NCI-H2196 treated with DMSO at 0.1 percent for 48 hours (cell line): Measurements from ENCODE around the gene GPR18.
"Not testable (repeated sequence)": the region's sequence is repeated elsewhere in the genome, so short reads cannot be mapped to it uniquely, and the experiment has no call there.

ENCODE experiments used
- DNase-seq: peaks from one replicate; lab custom pipeline; 2025; ENCODE audit not compliant: unreplicated experiment; lab: John Stamatoyannopoulos, UW

The GPR18 gene

GRCh38 chr13:99268822-99269221, 10.6 kb upstream of the GPR18 start:
- DNase-seq = no peak

DNA sequence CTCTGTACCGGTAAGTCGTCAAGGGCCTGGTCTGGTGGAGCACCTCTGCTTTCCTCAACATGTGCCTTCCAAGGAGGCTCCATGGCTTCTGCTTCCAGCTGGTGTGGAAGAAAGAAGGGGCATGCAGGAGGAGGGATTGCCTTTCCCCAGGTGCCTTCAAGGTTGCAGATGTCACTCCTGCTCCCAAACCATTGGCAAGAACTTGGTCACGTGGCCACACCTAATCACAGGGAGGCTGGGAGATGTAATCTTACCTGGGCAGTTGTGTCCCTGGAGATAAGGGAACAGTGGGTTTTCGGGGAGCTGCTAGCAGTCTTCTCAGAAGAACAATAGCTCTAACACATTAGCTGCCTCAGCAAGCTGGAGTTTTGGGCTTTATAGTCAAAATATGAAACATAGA, 9.7 kb upstream of the GPR18 start:
- DNase-seq = no peak

DNA sequence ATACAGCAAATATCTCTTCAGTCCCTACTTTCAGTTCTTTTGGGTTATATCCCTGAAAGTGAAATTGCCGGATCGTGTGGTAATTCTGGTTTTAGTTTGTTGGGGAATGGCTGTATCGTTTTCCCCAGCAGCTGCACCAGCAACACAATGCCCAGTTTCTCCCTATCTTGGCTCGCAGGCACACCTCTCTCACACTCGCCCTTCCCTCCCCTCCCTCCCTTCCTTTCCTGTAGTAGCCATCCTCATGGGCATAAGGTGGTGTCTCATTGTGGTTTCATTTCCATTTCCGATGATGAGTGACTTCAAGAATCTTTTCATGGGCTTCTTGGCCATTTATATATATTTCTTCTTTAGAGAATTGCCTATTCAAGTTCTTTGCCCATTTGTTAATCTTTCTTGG, 8.6 kb upstream of the GPR18 start:
- DNase-seq = no peak

DNA sequence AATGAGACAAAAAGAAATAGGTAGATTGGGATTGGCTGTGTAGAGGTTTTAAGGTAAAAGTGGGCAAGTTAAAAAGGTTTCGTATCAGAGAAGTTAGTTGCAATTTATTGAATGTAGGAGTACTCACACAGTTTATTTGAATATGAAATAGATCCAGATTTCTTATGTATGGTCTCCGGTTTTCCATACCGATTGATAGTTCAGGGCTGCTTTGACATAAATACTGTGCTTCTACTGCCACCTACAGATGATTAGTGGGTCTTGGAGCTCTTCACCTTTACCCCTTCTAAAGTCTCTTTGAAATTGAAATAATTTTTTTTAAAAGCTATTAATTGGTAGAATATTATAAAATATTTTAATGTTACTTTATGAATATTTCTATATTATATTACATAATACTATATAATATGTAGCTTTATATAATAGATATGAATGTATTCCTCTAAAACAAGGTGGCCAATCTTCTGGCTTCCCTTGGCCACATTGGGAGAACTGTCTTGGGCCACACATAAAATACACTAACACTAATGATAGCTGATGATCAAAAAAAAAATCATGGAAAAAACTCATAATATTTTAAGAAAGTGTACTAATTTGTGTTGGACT, 7.7 kb upstream of the GPR18 start:
- no peak for DNase-seq

DNA sequence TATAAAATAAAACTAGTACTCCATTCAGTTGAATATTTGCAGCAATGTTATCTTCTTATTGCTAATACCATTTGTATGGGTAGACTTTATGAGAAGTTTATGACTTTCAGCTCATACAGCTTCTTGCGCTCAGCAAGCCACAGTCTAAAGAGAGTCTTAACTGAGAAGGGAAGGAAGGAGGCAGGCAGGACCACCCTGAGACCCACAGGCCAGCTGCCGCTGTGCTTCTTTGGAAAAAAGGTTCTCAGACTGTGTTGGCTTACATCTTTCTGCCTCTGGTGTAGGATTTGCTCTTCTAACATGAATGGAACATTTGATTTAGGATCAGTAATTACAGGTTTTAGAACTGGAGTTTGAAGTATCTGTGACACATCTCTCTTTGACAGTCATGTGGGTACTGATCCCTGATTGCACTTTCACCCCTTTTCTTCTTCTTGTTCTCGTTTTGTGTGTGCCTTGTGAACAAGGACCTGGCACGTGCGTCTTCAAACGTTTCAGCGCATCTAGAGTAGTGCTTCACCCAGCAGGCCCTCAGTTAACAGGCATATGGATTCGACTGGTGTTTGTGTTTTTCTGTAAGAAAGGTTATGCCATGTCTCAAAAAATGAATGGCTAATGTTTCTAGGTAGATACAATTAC, 7.1 kb upstream of the GPR18 start:
- no peak for DNase-seq

DNA sequence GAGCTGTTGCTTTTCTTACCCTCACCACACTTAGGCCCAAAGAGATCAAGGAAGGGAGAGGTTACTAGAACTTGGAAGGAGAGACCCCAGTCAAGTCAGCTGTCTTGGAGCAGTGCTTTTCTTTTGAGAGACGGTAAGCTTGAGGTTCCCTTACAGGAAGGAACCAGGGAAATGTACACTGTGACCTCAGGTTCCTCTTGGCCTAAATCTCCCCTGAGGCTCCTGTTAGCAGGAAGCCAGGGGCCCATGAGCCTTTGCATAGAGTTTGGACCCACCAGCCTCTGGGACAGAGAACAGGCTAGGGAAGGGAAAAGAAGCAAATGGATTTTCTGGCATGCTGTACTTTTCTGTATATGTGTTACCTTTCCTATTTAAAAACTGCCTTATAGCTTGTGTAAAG, 5.9 kb upstream of the GPR18 start:
- DNase-seq = no peak

DNA sequence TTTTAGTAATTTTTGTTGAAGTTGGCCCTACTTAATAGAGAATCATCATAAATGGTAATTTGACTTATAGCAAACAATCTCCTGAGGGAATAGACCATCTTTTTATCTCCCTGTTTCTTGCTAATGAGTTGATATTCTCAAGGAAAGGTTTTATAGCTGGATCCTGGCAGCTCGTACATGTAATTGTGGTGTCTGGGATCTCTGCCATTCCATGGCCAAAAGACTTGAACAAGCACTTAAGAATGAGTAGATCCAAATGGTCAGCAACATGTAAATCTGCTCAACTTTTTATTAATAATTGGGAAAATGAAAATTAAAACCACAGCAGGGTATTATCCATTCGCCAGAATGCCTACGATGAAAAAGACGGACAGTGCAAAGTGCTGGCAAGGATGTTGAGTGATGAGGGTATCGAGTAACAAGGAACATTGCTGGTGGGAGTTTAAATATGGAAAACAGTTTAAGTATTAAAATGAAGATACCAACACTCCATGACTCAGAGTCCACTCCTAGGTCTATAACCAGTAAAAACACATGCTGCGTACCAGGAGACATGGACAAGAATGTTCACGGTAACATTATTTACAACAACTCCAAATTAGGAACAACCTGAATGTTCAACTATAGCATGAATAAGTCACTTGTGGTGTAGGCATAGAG, 5.1 kb upstream of the GPR18 start:
- no peak for DNase-seq

GRCh38 chr13:99261059-99261458, 2.9 kb upstream of the GPR18 start:
- DNase-seq = no peak

DNA sequence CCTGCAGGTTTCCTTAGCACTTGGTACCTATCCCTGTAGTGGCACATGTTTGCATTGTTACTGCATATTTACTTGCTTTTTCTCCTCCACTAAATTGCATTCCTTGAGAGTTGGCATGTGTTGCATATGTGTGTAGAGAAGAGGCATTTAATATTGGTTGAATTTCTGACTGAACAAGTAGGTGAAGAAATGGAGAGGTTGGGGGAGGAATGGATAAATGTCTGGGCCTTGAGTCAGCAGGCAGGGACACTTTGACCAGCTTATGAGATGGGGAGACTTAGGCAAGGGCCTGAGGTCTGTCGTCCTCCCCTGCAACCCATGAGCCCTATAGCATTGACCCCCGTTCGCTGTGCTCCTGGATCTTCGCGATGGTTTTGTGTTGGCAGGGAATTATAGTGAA, 2.0 kb upstream of the GPR18 start:
- no peak for DNase-seq

GRCh38 chr13:99258946-99259345, 767 bp upstream of the GPR18 start:
- no peak for DNase-seq

GRCh38 chr13:99257291-99257690, 888 bp downstream of the GPR18 start:
- DNase-seq = no peak

- DNase-seq = no peak
Observed at GRCh38 chr13:99256709-99257108, 1.5 kb downstream of the GPR18 start.

- DNase-seq = no peak
Observed at GRCh38 chr13:99256283-99256682, 1.9 kb downstream of the GPR18 start.

DNA sequence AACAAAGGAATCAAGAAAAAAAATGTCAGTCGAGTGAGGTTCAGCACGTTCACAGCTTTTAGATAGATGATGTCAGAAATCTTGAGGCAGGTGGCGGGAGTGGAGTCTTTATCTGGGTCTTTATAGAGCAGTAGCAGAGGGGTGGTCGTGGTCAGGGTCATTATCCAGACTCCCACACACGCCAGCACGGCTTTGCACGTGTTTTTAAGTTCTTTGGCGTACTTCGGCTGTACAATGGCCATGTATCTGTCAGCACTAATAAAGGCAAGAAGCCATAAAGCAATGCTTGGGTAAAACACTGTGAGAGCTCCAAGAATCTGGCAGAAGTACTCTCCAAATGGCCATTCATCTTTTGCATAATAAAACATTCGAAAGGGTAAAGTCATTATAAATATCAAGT, 2.9 kb downstream of the GPR18 start:
- DNase-seq = no peak

DNA sequence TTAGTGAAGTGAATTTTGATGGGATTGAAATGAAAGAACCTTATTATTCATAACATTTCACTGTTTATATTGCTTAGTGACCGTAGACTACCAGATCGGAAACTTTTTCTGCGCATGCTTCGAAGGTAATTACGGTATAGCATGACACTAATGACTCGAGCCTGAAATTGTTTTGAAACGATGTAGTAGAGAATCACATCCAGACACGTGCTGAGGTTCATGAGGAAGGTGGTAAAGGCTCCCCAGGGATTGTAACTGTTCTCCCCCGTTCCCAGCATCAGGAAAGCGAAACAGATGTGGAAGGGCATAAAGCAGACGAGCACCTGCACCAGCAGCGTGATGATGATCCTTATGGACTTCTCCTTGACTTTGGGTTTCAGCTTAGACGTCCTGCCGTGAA, 3.3 kb downstream of the GPR18 start:
- no peak for DNase-seq

DNA sequence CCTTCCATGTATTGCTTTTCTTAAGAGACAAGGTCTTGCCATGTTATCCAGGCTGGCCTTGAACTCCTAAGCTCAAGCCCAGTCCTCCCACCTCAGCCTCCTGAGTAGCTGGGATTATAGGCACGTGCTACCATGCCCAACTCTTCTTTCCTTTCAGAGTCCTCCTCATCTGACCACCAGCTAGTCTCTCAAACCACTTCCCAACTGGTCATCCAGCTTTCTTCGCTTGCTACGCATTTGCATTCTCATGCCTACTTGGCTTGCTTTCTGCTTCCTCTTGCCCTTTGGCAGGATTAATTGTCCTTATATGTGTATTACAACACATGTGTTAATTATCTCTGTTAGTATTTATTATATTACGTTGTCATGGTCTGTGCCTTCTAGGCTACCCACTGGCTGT, 6.3 kb downstream of the GPR18 start:
- DNase-seq = no peak

GRCh38 chr13:99250982-99251825, 7.0 kb downstream of the GPR18 start:
- DNase-seq = no peak

GRCh38 chr13:99249606-99250005, 8.6 kb downstream of the GPR18 start:
- not testable (repeated sequence) for DNase-seq

GRCh38 chr13:99249178-99249577, 9.0 kb downstream of the GPR18 start:
- not testable (repeated sequence) for DNase-seq

GRCh38 chr13:99246100-99246499, 12.1 kb downstream of the GPR18 start:
- no peak for DNase-seq

- DNase-seq = no peak
Observed at GRCh38 chr13:99237981-99238662, 20.1 kb downstream of the GPR18 start.
